Endothelial cell of umbilical vein (primary cell): ENCODE measurements around the gene CDK5. TPM values are rescaled to one million over a fixed set of nuclear protein-coding genes. Genes with fewer than 3 reads are reported as not detected.
A peak's percentile ranks its signal among the peaks of the same experiment; 100 is the strongest.

Source experiments
- BruUV-seq: library from RNA; stranded (reverse); fragments of 400-500 nt; replicated peaks from 2 replicates; lab custom pipeline; 2021; lab: Mats Ljungman, UMichigan
- CTCF ChIA-PET: fragments of 300-600, 350-600 bp; sonication (Branson Sonifier 250); formaldehyde crosslinking; loops from one replicate; lab custom pipeline; 2021; ENCODE audit warnings: antibody characterized with exemption, inconsistent platforms; lab: Charles Lee
- POLR2A ChIA-PET: fragments of 300-600, 350-600 bp; sonication (Branson Sonifier 250); formaldehyde crosslinking; loops from one replicate; lab custom pipeline; 2021; ENCODE audit warnings: antibody characterized with exemption, inconsistent platforms; lab: Charles Lee
- DNase-seq: peaks from one replicate; pipeline ENCODE4 v3.0.0-alpha.2; 2011; ENCODE audit warnings: low read depth, low spot score
- FAIRE-seq: peaks from 2 replicates; lab custom pipeline; 2011; peaks lifted over from hg19 to GRCh38; lab: Jason Lieb, UNC
- H2AFZ ChIP-seq: 2 replicates; pipeline ENCODE4 v1.6.0; 2012; ENCODE audit warnings: low read depth, low read length, control low read depth, inconsistent platforms
- H3K27ac ChIP-seq: 2 replicates; pipeline ENCODE4 v1.5.1; 2011; ENCODE audit warnings: low read depth, mild to moderate bottlenecking, control low read depth, low read length, moderate library complexity; ENCODE audit not compliant: insufficient read depth
- H3K27me3 ChIP-seq, 2 experiments: 2 replicates each; pipeline versions ENCODE4 v1.6.0 to v1.6.1; 2011; ENCODE audit warnings: low read length in 2 of 2, mixed read lengths in 1 of 2; ENCODE audit not compliant: control insufficient read depth in 2 of 2, insufficient read depth in 2 of 2
- H3K36me3 ChIP-seq, 2 experiments: 2 replicates in 1 of 2; 3 replicates in 1 of 2; pipeline ENCODE4 v1.5.1; 2011; ENCODE audit warnings: low read length in 2 of 2, mild to moderate bottlenecking in 1 of 2, moderate library complexity in 1 of 2; ENCODE audit not compliant: control insufficient read depth in 2 of 2, insufficient read depth in 2 of 2; ENCODE audit errors: extremely low read depth in 1 of 2
- H3K4me1 ChIP-seq: 3 replicates; pipeline ENCODE4 v1.5.1; 2011; ENCODE audit warnings: mild to moderate bottlenecking, low read length; ENCODE audit not compliant: control insufficient read depth, insufficient read depth; ENCODE audit errors: extremely low read depth
- H3K4me2 ChIP-seq: 2 replicates; pipeline ENCODE4 v1.6.1; 2011; ENCODE audit warnings: low read length, control low read depth, mixed read lengths; ENCODE audit not compliant: insufficient read depth
- H3K4me3 ChIP-seq, 3 experiments: fragments of 200-600 bp in 1 of 3; sonication (generic), shearing (Covaris generic) in 1 of 3; replicated peaks in 1 of 3; 2 replicates each; pipeline ENCODE4 v1.5.1; 2011 to 2016; ENCODE audit warnings: control low read depth in 3 of 3, low read length in 3 of 3, mild to moderate bottlenecking in 2 of 3, inconsistent platforms in 1 of 3, low read depth in 1 of 3, moderate library complexity in 1 of 3; ENCODE audit not compliant: insufficient read depth in 1 of 3
- H3K79me2 ChIP-seq: 2 replicates; pipeline ENCODE4 v1.6.0; 2012; ENCODE audit warnings: low read length, inconsistent platforms; ENCODE audit not compliant: control insufficient read depth, insufficient read depth
- H3K9ac ChIP-seq: replicated peaks from 2 replicates; pipeline ENCODE3; 2011; ENCODE audit warnings: low read length, control low read depth; ENCODE audit not compliant: insufficient read depth; ENCODE audit errors: extremely low read depth
- H3K9me1 ChIP-seq: replicated peaks from 3 replicates; pipeline ENCODE4 v1.6.0; 2011; ENCODE audit warnings: mild to moderate bottlenecking, low read length; ENCODE audit not compliant: control insufficient read depth, insufficient read depth; ENCODE audit errors: extremely low read depth
- H3K9me3 ChIP-seq: replicated peaks from 2 replicates; pipeline ENCODE4 v1.5.1; 2012; ENCODE audit warnings: low read length, inconsistent platforms; ENCODE audit not compliant: control insufficient read depth, insufficient read depth
- H4K20me1 ChIP-seq: replicated peaks from 2 replicates; pipeline ENCODE3; 2011; ENCODE audit warnings: mild to moderate bottlenecking, low read length; ENCODE audit not compliant: control insufficient read depth, insufficient read depth; ENCODE audit errors: extremely low read depth
- EZH2 ChIP-seq: IDR thresholded peaks from 2 replicates; pipeline ENCODE4 v1.6.1; 2012; ENCODE audit warnings: borderline replicate concordance, low read depth, mild to moderate bottlenecking, moderate library complexity, low read length, inconsistent platforms; ENCODE audit not compliant: severe bottlenecking
- JUN ChIP-seq: IDR thresholded peaks from 2 replicates; pipeline ENCODE4 v1.6.1; 2011; ENCODE audit warnings: borderline replicate concordance, low read depth; ENCODE audit not compliant: insufficient read length, insufficient read depth
- MAX ChIP-seq: IDR thresholded peaks from 2 replicates; pipeline ENCODE4 v1.6.1; 2011; ENCODE audit not compliant: insufficient read depth, insufficient read length
- POLR2A ChIP-seq: IDR thresholded peaks from 2 replicates; pipeline ENCODE4 v1.6.1; 2012; ENCODE audit warnings: low read depth, mild to moderate bottlenecking, control low read depth, low read length
- POLR2AphosphoS5 ChIP-seq: IDR thresholded peaks from 2 replicates; pipeline ENCODE4 v1.6.1; 2012; ENCODE audit warnings: low read depth, mild to moderate bottlenecking, control low read depth, low read length, moderate library complexity; ENCODE audit not compliant: insufficient read depth
- dilution Hi-C: fragments of 300-500 bp; cut with MboI; formaldehyde crosslinking; loops from one replicate; pipeline ENCODE4 v1.15.0; 2019; ENCODE audit warnings: low sequenced_read_pairs; ENCODE audit not compliant: extremely low pct_ligation_motif_present
- intact Hi-C: fragments of 100-400 bp; cut with micrococcal nuclease; formaldehyde crosslinking; loops from one replicate; pipeline ENCODE4 v1.10.0; 2022
- polyA plus RNA-seq, 4 experiments: library from polyadenylated mRNA; depleted of rRNA in 3 of 4; stranded (reverse) in 3 of 4; unstranded in 1 of 4; fragments of >200 nt; gene quantifications; 2 replicates each; pipeline versions ENCODE4 v1.2.1 to v1.2.3, GENCODE V29; 2011 to 2012; ENCODE audit warnings: missing spikeins in 1 of 4
- total RNA-seq: library from RNA; stranded (reverse); gene quantifications from 2 replicates; pipeline ENCODE4 v1.2.3, GENCODE V29; 2021

The CDK5 gene
- total and polyA plus RNA-seq, 2 donors (not counting 3 experiments of a cell fraction or from before 2014, with no cell fraction given) = 16.5 to 38.3 TPM

- Histone ChIP-seq H3K4me1 (peaks cover 29% of the 10 kb centered on the region), H3K4me3 (peak overlapping the region in 2 of 3 experiments; percentile 11 to 69), H4K20me1 (no peaks in the 10 kb centered on the region), H3K27ac (peak overlapping the region; percentile 81), H3K79me2 (peaks cover 31% of the 10 kb centered on the region), H3K9ac (peak overlapping the region; percentile 57), H3K4me2 (peak overlapping the region; percentile 44), H3K36me3 (peaks cover 0 to 2% of the 10 kb centered on the region in 2 experiments), H2AFZ (peak overlapping the region; percentile 21), H3K9me1 (no peaks in the 10 kb centered on the region), H3K9me3 (no peaks in the 10 kb centered on the region), H3K27me3 (no peaks in the 10 kb centered on the region)
- peak; percentile 100 for DNase-seq
- peak; percentile 100 for FAIRE-seq
- TSS peak; percentile 86 for BruUV-seq
- dilution Hi-C loops (no loop called here), intact Hi-C loops (loop anchor here (1.0 to 2.0 kb wide), 5 partner anchors 19 to 69 kb away; partner anchors contain the start of genes ABCB8 and FASTK)
- POLR2A ChIA-PET = no interaction called here
- CTCF ChIA-PET = interaction anchor here (0.9 to 2.8 kb wide), 7 partner anchors 11 to 96 kb away, joined by 3 to 11 read pairs (median 4); partner anchors contain the start of genes ABCB8 and FASTK
- TF ChIP-seq POLR2AphosphoS5 = peak; percentile 14
- peak; percentile 6 for TF ChIP-seq MAX
- no peak for TF ChIP-seq JUN
- peak; percentile 52 for TF ChIP-seq POLR2A
- no peak for TF ChIP-seq EZH2
Measured at GRCh38 chr7:151057989-151058780, 488 bp upstream of the CDK5 start.
